Left lung (tissue), 10 donors: ENCODE measurements around the gene AP2A1. TPM values are rescaled to one million over a fixed set of nuclear protein-coding genes. Genes with fewer than 3 reads are reported as not detected.

ENCODE experiments used
- ATAC-seq: fragments of 200-7000 bp; cut with Tn5 transposase; one replicate; pipeline ENCODE4 v1.9.1; 2020; ENCODE audit warnings: moderate library complexity
- DNase-seq, 4 donors: peaks; one replicate each; pipeline ENCODE4 v3.0.0-alpha.2; 2013 to 2020
- H3K27ac ChIP-seq, 2 donors: fragments of 200-600 bp; sonication (generic) in 1 of 2; one replicate each; pipeline versions ENCODE4 v1.5.0 to v1.8.0; 2020 to 2021
- H3K27me3 ChIP-seq, 2 donors: fragments of 200-600 bp; sonication (generic) in 1 of 2; one replicate each; pipeline versions ENCODE4 v1.5.0 to v1.8.0; 2020 to 2021
- H3K36me3 ChIP-seq, 2 donors: fragments of 200-600 bp; sonication (generic) in 1 of 2; one replicate each; pipeline versions ENCODE4 v1.5.0 to v1.8.0; 2020 to 2021
- H3K4me1 ChIP-seq, 2 donors: fragments of 200-600 bp; one replicate each; pipeline ENCODE4 v1.8.0; 2021
- H3K4me3 ChIP-seq, 2 donors: fragments of 200-600 bp; sonication (generic) in 1 of 2; one replicate each; pipeline versions ENCODE4 v1.5.0 to v1.8.0; 2020 to 2021; ENCODE audit warnings: mild to moderate bottlenecking in 1 of 2
- H3K9me3 ChIP-seq, 2 donors: fragments of 200-600 bp; sonication (generic) in 1 of 2; one replicate each; pipeline versions ENCODE4 v1.5.0 to v1.8.0; 2020 to 2021
- intact Hi-C, 2 donors: fragments of 100-400 bp; cut with DNase I; formaldehyde crosslinking; loops; one replicate each; pipeline versions ENCODE4 v1.11.2 to v1.14.2; 2022
- polyA plus RNA-seq, 6 donors: library from polyadenylated mRNA; unstranded; fragments of 120-200 nt; gene quantifications; one replicate each; pipeline ENCODE4 v1.2.1, GENCODE V29; 2013; ENCODE audit not compliant: insufficient read length in 6 of 6
- total RNA-seq, 2 donors: library from RNA; stranded (reverse); fragmentation: NEBNext Ultra II Directional; extraction: Animal tissue kit (Norgen Biotek cat#: 25700); gene quantifications; one replicate each; pipeline ENCODE4 v1.2.1, GENCODE V29; 2021
- TF ChIP-seq, protein P1 (sequence below), 2 donors: fragments of 200-600 bp; sonication (generic) in 1 of 2; IDR thresholded peaks; one replicate each; pipeline versions ENCODE4 v1.5.0 to v1.8.0; 2021; ENCODE audit warnings: antibody characterized with exemption in 2 of 2
- donor health status: DM: no; HTN: yes; CAD: no.
- donor health status: DM: no; HTN: no; CAD: no.

AP2A1 gene
- total and polyA plus RNA-seq, 8 donors, result 52.9 to 87.6 (median 66.4) TPM

DNA sequence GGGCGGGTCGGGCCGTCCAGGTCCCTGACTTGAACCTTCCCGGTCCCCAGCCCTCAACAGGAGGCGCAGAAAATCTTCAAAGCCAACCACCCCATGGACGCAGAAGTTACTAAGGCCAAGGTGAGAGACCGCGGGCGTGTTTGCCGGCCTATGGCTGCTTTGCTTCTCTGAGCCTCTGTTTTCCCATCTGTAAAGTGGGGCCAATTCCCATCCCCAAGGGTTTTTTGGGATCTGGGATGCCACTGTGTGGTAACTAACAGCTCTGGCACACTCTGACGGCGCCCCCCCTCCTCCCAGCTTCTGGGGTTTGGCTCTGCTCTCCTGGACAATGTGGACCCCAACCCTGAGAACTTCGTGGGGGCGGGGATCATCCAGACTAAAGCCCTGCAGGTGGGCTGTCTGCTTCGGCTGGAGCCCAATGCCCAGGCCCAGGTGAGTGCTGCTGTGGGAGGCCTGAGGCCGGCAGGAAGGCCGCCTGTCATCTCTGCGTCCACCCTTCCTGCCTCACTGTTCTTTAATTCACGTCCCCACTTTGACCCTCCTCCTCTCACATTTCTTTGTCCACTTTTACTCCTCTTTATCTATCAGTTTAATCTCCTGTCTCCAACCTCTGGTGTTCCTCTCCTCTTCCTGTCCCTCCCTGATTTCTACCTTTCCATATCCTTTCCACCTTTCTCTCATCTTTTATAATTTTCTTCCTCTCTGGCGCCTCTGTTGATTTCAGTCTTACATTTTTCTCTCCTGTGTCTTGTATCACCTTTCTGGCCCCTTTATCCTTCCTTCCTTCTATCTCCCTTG lies 39.2 kb downstream of the AP2A1 start:
- DNase-seq (no peak), ATAC-seq (no peak)
- Histone ChIP-seq H3K27ac (no peak overlapping the region), H3K9me3 (no peaks in the 10 kb centered on the region), H3K27me3 (no peaks in the 10 kb centered on the region), H3K36me3 (peaks cover 0 to 55% of the 10 kb centered on the region in 2 donors), H3K4me1 (peaks cover 7 to 30% of the 10 kb centered on the region in 2 donors), H3K4me3 (no peak overlapping the region)
- intact Hi-C loops, result no loop called here
- TF ChIP-seq, protein P1, sequence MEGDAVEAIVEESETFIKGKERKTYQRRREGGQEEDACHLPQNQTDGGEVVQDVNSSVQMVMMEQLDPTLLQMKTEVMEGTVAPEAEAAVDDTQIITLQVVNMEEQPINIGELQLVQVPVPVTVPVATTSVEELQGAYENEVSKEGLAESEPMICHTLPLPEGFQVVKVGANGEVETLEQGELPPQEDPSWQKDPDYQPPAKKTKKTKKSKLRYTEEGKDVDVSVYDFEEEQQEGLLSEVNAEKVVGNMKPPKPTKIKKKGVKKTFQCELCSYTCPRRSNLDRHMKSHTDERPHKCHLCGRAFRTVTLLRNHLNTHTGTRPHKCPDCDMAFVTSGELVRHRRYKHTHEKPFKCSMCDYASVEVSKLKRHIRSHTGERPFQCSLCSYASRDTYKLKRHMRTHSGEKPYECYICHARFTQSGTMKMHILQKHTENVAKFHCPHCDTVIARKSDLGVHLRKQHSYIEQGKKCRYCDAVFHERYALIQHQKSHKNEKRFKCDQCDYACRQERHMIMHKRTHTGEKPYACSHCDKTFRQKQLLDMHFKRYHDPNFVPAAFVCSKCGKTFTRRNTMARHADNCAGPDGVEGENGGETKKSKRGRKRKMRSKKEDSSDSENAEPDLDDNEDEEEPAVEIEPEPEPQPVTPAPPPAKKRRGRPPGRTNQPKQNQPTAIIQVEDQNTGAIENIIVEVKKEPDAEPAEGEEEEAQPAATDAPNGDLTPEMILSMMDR (IDR thresholded peaks at IDR 0.05), result no peak

DNA sequence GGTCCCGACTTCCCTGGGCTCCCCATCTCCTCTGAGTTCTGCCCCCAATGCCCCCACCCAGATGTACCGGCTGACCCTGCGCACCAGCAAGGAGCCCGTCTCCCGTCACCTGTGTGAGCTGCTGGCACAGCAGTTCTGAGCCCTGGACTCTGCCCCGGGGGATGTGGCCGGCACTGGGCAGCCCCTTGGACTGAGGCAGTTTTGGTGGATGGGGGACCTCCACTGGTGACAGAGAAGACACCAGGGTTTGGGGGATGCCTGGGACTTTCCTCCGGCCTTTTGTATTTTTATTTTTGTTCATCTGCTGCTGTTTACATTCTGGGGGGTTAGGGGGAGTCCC lies 39.8 kb downstream of the AP2A1 start:
- TF ChIP-seq, protein P1 (IDR thresholded peaks at IDR 0.05), result no peak
- H3K4me3 ChIP-seq, result no peak overlapping the region
- DNase-seq, result no peak
- no peak overlapping the region for H3K27ac ChIP-seq
- H3K9me3 ChIP-seq, result no peaks in the 10 kb centered on the region
- H3K27me3 ChIP-seq, result no peaks in the 10 kb centered on the region
- peaks cover 0 to 49% of the 10 kb centered on the region in 2 donors for H3K36me3 ChIP-seq
- intact Hi-C loops, result no loop called here
- H3K4me1 ChIP-seq, result peaks cover 7 to 30% of the 10 kb centered on the region in 2 donors
- no peak for ATAC-seq

DNA sequence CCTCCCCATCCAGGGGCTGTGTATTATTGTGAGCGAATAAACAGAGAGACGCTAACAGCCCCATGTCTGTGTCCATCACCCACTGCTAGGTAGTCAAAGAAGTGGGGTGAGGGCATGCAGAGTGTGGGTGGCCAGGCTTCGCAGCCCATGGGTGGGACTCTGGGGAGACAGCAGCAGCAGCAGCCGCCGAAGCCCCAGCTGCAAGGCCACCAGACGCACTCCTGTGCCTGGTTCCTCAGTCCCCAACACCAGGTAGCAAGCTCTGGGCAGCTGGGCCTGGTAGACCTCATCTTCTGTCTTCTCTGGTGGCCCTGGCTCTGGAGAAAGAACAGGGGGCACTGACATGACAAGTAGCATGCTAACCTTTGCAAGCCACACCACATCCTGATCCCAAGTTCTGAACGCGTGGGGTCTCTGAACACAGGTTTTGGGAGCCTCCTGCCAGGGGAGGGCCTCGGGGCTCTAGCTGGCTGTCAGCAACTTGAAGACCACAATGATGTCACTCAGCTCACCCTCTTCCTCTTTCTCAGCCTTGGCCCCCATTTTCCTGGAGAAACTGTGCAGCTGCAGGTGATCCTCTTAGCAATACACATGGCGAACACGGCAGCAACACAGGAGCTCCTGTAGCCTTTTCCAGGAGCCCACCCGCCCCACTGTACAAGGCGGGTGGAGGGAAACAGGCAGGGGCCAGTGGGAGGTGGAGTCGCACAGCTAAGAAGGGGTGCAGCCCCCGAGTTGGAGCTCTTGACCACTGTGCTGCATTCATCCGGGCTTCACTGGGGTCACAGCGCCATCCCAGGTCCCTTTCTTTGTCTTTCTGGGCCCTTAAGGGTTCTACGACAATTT lies 40.5 kb downstream of the AP2A1 start:
- TF ChIP-seq, protein P1 (IDR thresholded peaks at IDR 0.05), result no peak
- ATAC-seq, result no peak
- no peak for DNase-seq
- Histone ChIP-seq H3K4me1 (peaks cover 7 to 30% of the 10 kb centered on the region in 2 donors), H3K4me3 (no peak overlapping the region), H3K9me3 (no peaks in the 10 kb centered on the region), H3K27ac (peak overlapping the region in 1 of 2 donors; percentile 5), H3K27me3 (no peaks in the 10 kb centered on the region), H3K36me3 (peaks cover 0 to 42% of the 10 kb centered on the region in 2 donors)
- intact Hi-C loops, result no loop called here

DNA sequence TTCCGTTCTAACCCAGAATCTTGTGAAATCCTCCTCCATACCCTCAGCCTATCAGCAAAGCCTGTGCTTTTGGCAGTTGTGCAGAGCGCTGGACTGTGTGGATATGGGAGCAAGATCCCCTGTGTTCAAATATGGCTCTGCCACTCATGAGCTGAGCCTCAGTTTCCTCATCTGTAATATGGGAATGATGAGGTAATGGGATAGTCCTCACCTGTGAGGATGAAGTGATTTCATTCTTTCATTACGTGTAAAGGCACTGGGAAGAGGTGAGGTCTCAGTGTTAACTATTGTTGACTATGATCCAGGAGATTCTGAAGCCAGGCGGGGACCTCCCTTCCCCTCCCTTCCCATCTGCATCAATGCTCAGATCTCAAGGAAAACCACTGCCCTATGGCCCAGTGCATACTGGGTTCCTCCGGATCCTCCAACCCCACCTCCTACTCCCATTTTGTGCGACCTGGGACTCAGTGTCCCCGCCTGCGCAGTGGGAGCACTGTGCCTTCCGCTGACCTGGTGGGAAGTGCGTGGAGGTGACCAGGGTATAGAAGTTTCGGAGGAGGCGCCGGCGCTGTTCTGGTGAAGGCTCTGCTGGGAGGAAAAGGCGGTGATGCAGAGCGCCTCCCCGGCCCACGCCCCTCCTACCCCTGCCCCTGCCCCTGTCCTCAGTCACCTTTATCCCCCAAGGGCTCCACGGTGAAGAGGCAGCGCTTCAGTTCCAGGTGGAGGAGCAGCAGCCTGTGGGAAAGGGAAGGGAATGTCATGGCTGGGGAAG lies 41.3 kb downstream of the AP2A1 start:
- intact Hi-C loops, result no loop called here
- Histone ChIP-seq H3K4me1 (peaks cover 7 to 30% of the 10 kb centered on the region in 2 donors), H3K36me3 (peaks cover 0 to 34% of the 10 kb centered on the region in 2 donors), H3K4me3 (peak overlapping the region in 1 of 2 donors; percentile 76), H3K9me3 (no peaks in the 10 kb centered on the region), H3K27me3 (no peaks in the 10 kb centered on the region), H3K27ac (peak overlapping the region; percentile 79 to 83)
- no peak for DNase-seq
- no peak for ATAC-seq
- TF ChIP-seq, protein P1 (IDR thresholded peaks at IDR 0.05), result no peak
